CD14-positive monocyte (primary cell): Measurements from ENCODE around the gene ST7. TPM values are rescaled to one million over a fixed set of nuclear protein-coding genes. Genes with fewer than 3 reads are reported as not detected.
A peak's percentile ranks its signal among the peaks of the same experiment; 100 is the strongest.

Experiments
- DNase-seq, 3 donors: peaks; one replicate each; pipeline ENCODE4 v3.0.0-alpha.2; 2011 to 2022
- H2AFZ ChIP-seq: 2 replicates; pipeline ENCODE4 v1.6.0; 2012; ENCODE audit warnings: mild to moderate bottlenecking, low read depth, low read length, inconsistent platforms; ENCODE audit not compliant: insufficient read depth, poor library complexity, severe bottlenecking
- H3K27ac ChIP-seq, 2 donors: 1 replicate in 1 of 2; 2 replicates in 1 of 2; pipeline ENCODE4 v1.5.1; 2012 to 2013; ENCODE audit warnings: low read length in 2 of 2, control low read depth in 1 of 2, inconsistent platforms in 1 of 2, low read depth in 1 of 2, mild to moderate bottlenecking in 1 of 2
- H3K27me3 ChIP-seq, 2 donors: one replicate each; pipeline versions ENCODE4 v1.6.0 to v1.6.1; 2011 to 2013; ENCODE audit warnings: low read length in 2 of 2; ENCODE audit not compliant: control insufficient read depth in 2 of 2, insufficient read depth in 2 of 2
- H3K36me3 ChIP-seq, 2 donors: replicated peaks in 1 of 2; 1 replicate in 1 of 2; 2 replicates in 1 of 2; pipeline versions ENCODE4 v1.5.1 to v1.6.1; 2012 to 2013; ENCODE audit warnings: low read length in 2 of 2, control low read depth in 1 of 2, inconsistent platforms in 1 of 2, mild to moderate bottlenecking in 1 of 2; ENCODE audit not compliant: insufficient read depth in 2 of 2, control insufficient read depth in 1 of 2
- H3K4me1 ChIP-seq, 2 donors: 1 replicate in 1 of 2; 2 replicates in 1 of 2; pipeline versions ENCODE4 v1.5.1 to v1.6.1; 2012 to 2013; ENCODE audit warnings: low read length in 2 of 2, control low read depth in 1 of 2, inconsistent platforms in 1 of 2, mild to moderate bottlenecking in 1 of 2, moderate library complexity in 1 of 2; ENCODE audit not compliant: insufficient read depth in 2 of 2, control insufficient read depth in 1 of 2
- H3K4me2 ChIP-seq: replicated peaks from 2 replicates; pipeline ENCODE3; 2012; ENCODE audit warnings: low read length, moderate library complexity, mild to moderate bottlenecking; ENCODE audit not compliant: poor library complexity, severe bottlenecking; ENCODE audit errors: extremely low read depth
- H3K4me3 ChIP-seq, 3 experiments: fragments of 200-600 bp in 1 of 3; sonication (generic) in 1 of 3; replicated peaks in 1 of 3; 1 replicate in 2 of 3; 2 replicates in 1 of 3; pipeline ENCODE4 v1.5.1; 2011 to 2013; ENCODE audit warnings: low read length in 3 of 3, mild to moderate bottlenecking in 3 of 3, control low read depth in 2 of 3, low read depth in 2 of 3, inconsistent platforms in 1 of 3, moderate library complexity in 1 of 3
- H3K79me2 ChIP-seq: 2 replicates; pipeline ENCODE4 v1.6.0; 2012; ENCODE audit warnings: mild to moderate bottlenecking, control low read depth, inconsistent platforms, low read length, moderate library complexity; ENCODE audit not compliant: insufficient read depth
- H3K9ac ChIP-seq: 2 replicates; pipeline ENCODE4 v1.6.0; 2017; ENCODE audit warnings: low read length, mild to moderate bottlenecking; ENCODE audit not compliant: insufficient read depth, poor library complexity, severe bottlenecking
- H3K9me3 ChIP-seq, 2 donors: replicated peaks in 1 of 2; 1 replicate in 1 of 2; 2 replicates in 1 of 2; pipeline versions ENCODE4 v1.5.1 to v1.6.1; 2012 to 2013; ENCODE audit warnings: low read length in 2 of 2, control low read depth in 1 of 2; ENCODE audit not compliant: control insufficient read depth in 1 of 2, insufficient read depth in 1 of 2
- H4K20me1 ChIP-seq: 2 replicates; pipeline ENCODE4 v1.6.0; 2012; ENCODE audit warnings: mild to moderate bottlenecking, low read length, control low read depth, moderate library complexity; ENCODE audit not compliant: insufficient read depth
- H3K27ac Mint-ChIP-seq, 7 donors: one replicate each; pipeline ENCODE4 v1.8.0; 2020; ENCODE audit warnings: mild to moderate bottlenecking in 7 of 7, mixed read lengths in 7 of 7, moderate library complexity in 6 of 7, inconsistent platforms in 2 of 7
- H3K27me3 Mint-ChIP-seq, 3 donors: one replicate each; pipeline ENCODE4 v1.8.0; 2021 to 2022; ENCODE audit warnings: low read depth in 3 of 3, mild to moderate bottlenecking in 3 of 3, mixed read lengths in 3 of 3, moderate library complexity in 3 of 3, inconsistent platforms in 1 of 3
- H3K36me3 Mint-ChIP-seq, 2 donors: one replicate each; pipeline ENCODE4 v1.8.0; 2020; ENCODE audit warnings: mixed read lengths in 2 of 2, inconsistent platforms in 1 of 2, mild to moderate bottlenecking in 1 of 2
- H3K4me1 Mint-ChIP-seq: one replicate; pipeline ENCODE4 v1.8.0; 2020; ENCODE audit warnings: mild to moderate bottlenecking, mixed read lengths
- H3K4me3 Mint-ChIP-seq, 2 donors: one replicate each; pipeline ENCODE4 v1.8.0; 2020; ENCODE audit warnings: mild to moderate bottlenecking in 2 of 2, mixed read lengths in 2 of 2, moderate library complexity in 1 of 2
- H3K9me3 Mint-ChIP-seq, 7 donors: one replicate each; pipeline ENCODE4 v1.8.0; 2020 to 2022; ENCODE audit warnings: mixed read lengths in 7 of 7, mild to moderate bottlenecking in 6 of 7, moderate library complexity in 6 of 7, inconsistent platforms in 2 of 7
- WGBS: methylation state at CpG from one replicate; pipeline ENCODE4 v1.1.5; 2013; ENCODE audit warnings: missing lambda C conversion rate; ENCODE audit not compliant: insufficient coverage; 5-methylcytosine and 5-hydroxymethylcytosine counted together
- intact Hi-C, 2 donors: fragments of 100-400 bp; cut with micrococcal nuclease; formaldehyde crosslinking; loops; one replicate each; pipeline versions ENCODE4 v1.15.0 to v1.15.1; 2023
- polyA plus RNA-seq, 3 donors: library from polyadenylated mRNA; depleted of rRNA in 1 of 3; unstranded in 2 of 3; stranded (reverse) in 1 of 3; fragments of 300-500 nt in 2 of 3; fragments of >200 nt in 1 of 3; fragmentation: Illumina TruSeq in 2 of 3; gene quantifications; 1 replicate in 2 of 3; 2 replicates in 1 of 3; pipeline ENCODE4 v1.2.3, GENCODE V29; 2012 to 2021
- TF ChIP-seq, protein P1 (sequence below): fragments of 200-600 bp; IDR thresholded peaks from one replicate; pipeline ENCODE4 v1.8.0; 2022; ENCODE audit warnings: antibody characterized with exemption, mild to moderate bottlenecking

The ST7 gene
- polyA plus RNA-seq, 3 donors = 3.6 to 5.5 (median 4.1) TPM

DNA sequence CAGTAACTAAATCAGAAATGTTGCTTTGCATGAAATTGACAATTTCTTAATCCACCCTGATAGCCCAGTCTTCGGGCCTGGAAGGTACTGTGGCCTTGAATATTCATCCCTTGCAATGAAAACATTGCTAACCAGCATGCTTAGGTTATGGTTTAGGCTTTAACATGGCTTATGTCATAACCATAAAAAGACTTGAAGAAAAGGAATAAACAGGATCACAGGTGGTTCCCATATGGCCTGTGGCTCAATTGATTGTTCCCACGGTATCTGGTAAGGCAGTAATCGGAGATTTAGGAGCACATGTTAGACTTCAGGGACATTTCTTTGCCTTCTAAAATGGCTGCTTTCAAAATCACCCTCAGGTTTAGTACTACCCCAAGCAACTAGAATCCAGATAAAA, 139.5 kb downstream of the ST7 start:
- intact Hi-C loops = no loop called here
- H2AFZ ChIP-seq = no peak overlapping the region
- peaks cover 0 to 2% of the 10 kb centered on the region in 2 donors for H3K36me3 Mint-ChIP-seq
- TF ChIP-seq, protein P1, sequence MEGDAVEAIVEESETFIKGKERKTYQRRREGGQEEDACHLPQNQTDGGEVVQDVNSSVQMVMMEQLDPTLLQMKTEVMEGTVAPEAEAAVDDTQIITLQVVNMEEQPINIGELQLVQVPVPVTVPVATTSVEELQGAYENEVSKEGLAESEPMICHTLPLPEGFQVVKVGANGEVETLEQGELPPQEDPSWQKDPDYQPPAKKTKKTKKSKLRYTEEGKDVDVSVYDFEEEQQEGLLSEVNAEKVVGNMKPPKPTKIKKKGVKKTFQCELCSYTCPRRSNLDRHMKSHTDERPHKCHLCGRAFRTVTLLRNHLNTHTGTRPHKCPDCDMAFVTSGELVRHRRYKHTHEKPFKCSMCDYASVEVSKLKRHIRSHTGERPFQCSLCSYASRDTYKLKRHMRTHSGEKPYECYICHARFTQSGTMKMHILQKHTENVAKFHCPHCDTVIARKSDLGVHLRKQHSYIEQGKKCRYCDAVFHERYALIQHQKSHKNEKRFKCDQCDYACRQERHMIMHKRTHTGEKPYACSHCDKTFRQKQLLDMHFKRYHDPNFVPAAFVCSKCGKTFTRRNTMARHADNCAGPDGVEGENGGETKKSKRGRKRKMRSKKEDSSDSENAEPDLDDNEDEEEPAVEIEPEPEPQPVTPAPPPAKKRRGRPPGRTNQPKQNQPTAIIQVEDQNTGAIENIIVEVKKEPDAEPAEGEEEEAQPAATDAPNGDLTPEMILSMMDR = no peak
- H3K27me3 Mint-ChIP-seq = peaks cover 0 to 4% (median 0%) of the 10 kb centered on the region in 3 donors
- H3K27ac ChIP-seq = no peak overlapping the region
- WGBS = no CpG with 5 or more reads among the region's 3 CpGs
- no peak overlapping the region for H3K9ac ChIP-seq
- DNase-seq = no peak
- H3K4me1 Mint-ChIP-seq = peaks cover 20% of the 10 kb centered on the region
- no peak overlapping the region for H3K4me3 Mint-ChIP-seq
- no peaks in the 10 kb centered on the region for H3K36me3 ChIP-seq
- no peaks in the 10 kb centered on the region for H3K27me3 ChIP-seq
- no peak overlapping the region for H3K27ac Mint-ChIP-seq
- H3K4me2 ChIP-seq = no peak overlapping the region
- no peaks in the 10 kb centered on the region for H3K79me2 ChIP-seq
- H3K9me3 Mint-ChIP-seq = no peaks in the 10 kb centered on the region
- H4K20me1 ChIP-seq = no peaks in the 10 kb centered on the region
- H3K4me3 ChIP-seq = peak overlapping the region in 1 of 3 experiments; percentile 35
- H3K9me3 ChIP-seq = no peaks in the 10 kb centered on the region
- peaks cover 11 to 16% of the 10 kb centered on the region in 2 donors for H3K4me1 ChIP-seq

GRCh38 chr7:117094457-117094856, 141.2 kb downstream of the ST7 start:
- Mint-ChIP-seq H3K4me3 (no peak overlapping the region), H3K36me3 (peaks cover 0 to 2% of the 10 kb centered on the region in 2 donors), H3K27ac (peak overlapping the region in 1 of 7 donors; percentile 15), H3K9me3 (no peaks in the 10 kb centered on the region), H3K27me3 (peaks cover 0 to 4% (median 0%) of the 10 kb centered on the region in 3 donors), H3K4me1 (peaks cover 17% of the 10 kb centered on the region)
- Histone ChIP-seq H3K27me3 (no peaks in the 10 kb centered on the region), H2AFZ (no peak overlapping the region), H3K9me3 (no peaks in the 10 kb centered on the region), H3K36me3 (no peaks in the 10 kb centered on the region), H3K4me2 (no peak overlapping the region), H3K4me1 (peaks cover 11 to 13% of the 10 kb centered on the region in 2 donors), H3K9ac (no peak overlapping the region), H3K4me3 (no peak overlapping the region), H3K27ac (no peak overlapping the region), H4K20me1 (no peaks in the 10 kb centered on the region), H3K79me2 (no peaks in the 10 kb centered on the region)
- DNase-seq = no peak
- intact Hi-C loops = no loop called here
- TF ChIP-seq, protein P1 = no peak
- 80% methylated on average over 1 of the region's 3 CpGs for WGBS
